Measurements from ENCODE around the gene FGFR3. TPM values are rescaled to one million over a fixed set of nuclear protein-coding genes. Genes with fewer than 3 reads are reported as not detected.
A peak's percentile ranks its signal among the peaks of the same experiment; 100 is the strongest.

Gene FGFR3
- total and polyA plus RNA-seq, 2 of the 8 experiments (the other 6 are each of a cell fraction or from before 2014, with no cell fraction given), result 9.0 to 19.5 TPM

- Histone ChIP-seq H2AK5ac (ENCODE audit: low read depth, low read length) (no peak overlapping the region), H2BK20ac (ENCODE audit: low read length) (no peak overlapping the region), H2BK12ac (ENCODE audit: low read depth, low read length) (no peak overlapping the region), H3K27ac (ENCODE audit: low read depth, low read length) (no peak overlapping the region), H3K56ac (replicated peaks; ENCODE audit: insufficient read length, low read depth, low read length) (no peak overlapping the region), H3K79me2 (ENCODE audit: control insufficient read depth in 1 of 2, insufficient read depth in 2 of 2, low read length in 2 of 2) (no peaks in the 10 kb centered on the region), H2AFZ (ENCODE audit: low read length) (no peak overlapping the region), H3K18ac (ENCODE audit: extremely low read depth, low read length) (no peak overlapping the region), H3K4ac (replicated peaks; ENCODE audit: insufficient read length, low read depth, low read length) (no peak overlapping the region), H3K9me3 (ENCODE audit: insufficient read depth in 2 of 2, low read depth in 1 of 2, low read length in 1 of 2) (no peaks in the 10 kb centered on the region), H3K4me3 (ENCODE audit: extremely low read depth in 1 of 4, insufficient read depth in 2 of 4, low read depth in 3 of 4, low read length in 4 of 4) (no peak overlapping the region), H3K14ac (ENCODE audit: insufficient read length) (no peak overlapping the region), H3K79me1 (ENCODE audit: low read depth, low read length) (no peaks in the 10 kb centered on the region), H4K20me1 (replicated peaks in 1 of 2; ENCODE audit: control insufficient read depth in 1 of 2, insufficient read depth in 2 of 2, low read length in 2 of 2) (peaks cover 0 to 3% of the 10 kb centered on the region in 2 experiments), H2BK120ac (replicated peaks; ENCODE audit: low read depth, low read length) (no peak overlapping the region), H3K4me2 (ENCODE audit: insufficient read depth in 1 of 2, low read depth in 2 of 2, low read length in 2 of 2) (no peak overlapping the region), H2BK15ac (ENCODE audit: low read length) (no peak overlapping the region), H4K5ac (ENCODE audit: insufficient read length, low read depth, low read length) (no peak overlapping the region), H3K9ac (replicated peaks in 1 of 4; ENCODE audit: extremely low read depth in 1 of 4, low read depth in 3 of 4, low read length in 3 of 4) (no peak overlapping the region), H4K8ac (ENCODE audit: extremely low read depth, insufficient read depth, low read length) (no peak overlapping the region), H4K91ac (replicated peaks; ENCODE audit: insufficient read length, low read length) (peak overlapping the region; percentile 54), H3K27me3 (replicated peaks in 1 of 4; ENCODE audit: control insufficient read depth in 3 of 4, extremely low read depth in 1 of 4, insufficient read depth in 3 of 4, low read length in 3 of 4) (peaks cover 5 to 29% (median 25%) of the 10 kb centered on the region in 4 experiments), H3K23ac (ENCODE audit: insufficient read length) (no peak overlapping the region), H3K23me2 (ENCODE audit: low read depth, low read length) (peaks cover 13% of the 10 kb centered on the region; the same call in 1 of the 2 replicates), H3K36me3 (ENCODE audit: control insufficient read depth in 2 of 4, insufficient read depth in 4 of 4, low read length in 3 of 4) (no peaks in the 10 kb centered on the region), H2BK5ac (ENCODE audit: low read depth, low read length) (no peak overlapping the region), H3K4me1 (replicated peaks in 1 of 4; ENCODE audit: control insufficient read depth in 3 of 4, insufficient read depth in 4 of 4, low read length in 3 of 4) (peaks cover 0 to 14% (median 5%) of the 10 kb centered on the region in 4 experiments; a peak in 6 of 7 replicates)
- DNase-seq (ENCODE audit: low read depth in 1 of 2, low spot score in 2 of 2) (no peak), FAIRE-seq (no peak)
- WGBS, 2 experiments (ENCODE audit: extremely low coverage in 1 of 2, insufficient coverage in 1 of 2, insufficient read length in 1 of 2, insufficient replicate concordance in 2 of 2, low coverage in 1 of 2, low lambda C conversion rate in 2 of 2, missing lambda C conversion rate in 1 of 2), result 95% methylated on average over 19 of the region's 21 CpGs; no CpG with 5 or more reads in 1 of the 2 experiments
- ChIA-PET CTCF (ENCODE audit: partially characterized antibody) (interaction anchor here (0.9 to 71.2 kb wide), 3 partner anchors 1 to 94 kb away, joined by 3 to 2507 read pairs (median 2507); partner anchors contain the start of gene FGFR3), POLR2A (ENCODE audit: partially characterized antibody) (interaction anchor here (0.6 to 11.0 kb wide), 4 partner anchors 9 to 34 kb away, joined by 3 to 170 read pairs (median 4); no protein-coding TSS in a partner anchor)
- TF ChIP-seq PHF8 (conservative IDR thresholded peaks at IDR 0.05; ENCODE audit: low read depth, low read length), result no peak
- no peak for TF ChIP-seq HDAC6 (IDR thresholded peaks at IDR 0.05; ENCODE audit: low read depth, low read length)
- TF ChIP-seq JUN (IDR thresholded peaks at IDR 0.05; ENCODE audit: low read depth, low read length), result no peak
- no peak for TF ChIP-seq POLR2A (IDR thresholded peaks at IDR 0.05; ENCODE audit: control extremely low read depth in 1 of 2, low read depth in 2 of 2, low read length in 2 of 2)
- TF ChIP-seq CREB1 (IDR thresholded peaks at IDR 0.05), result no peak
- TF ChIP-seq SIN3A (conservative IDR thresholded peaks at IDR 0.05 in 1 of 2, IDR thresholded peaks at IDR 0.05 in 1 of 2; ENCODE audit: low read depth in 1 of 2, low read length in 2 of 2), result no peak
- TF ChIP-seq MAFK (IDR thresholded peaks at IDR 0.05; ENCODE audit: low read depth, low read length), result no peak
- no peak for TF ChIP-seq RAD21 (IDR thresholded peaks at IDR 0.05 in 1 of 2, conservative IDR thresholded peaks at IDR 0.05 in 1 of 2; ENCODE audit: low read depth in 2 of 2, low read length in 2 of 2)
- no peak for TF ChIP-seq SP1 (IDR thresholded peaks at IDR 0.05; ENCODE audit: low read depth, low read length)
- no peak for TF ChIP-seq USF2 (IDR thresholded peaks at IDR 0.05; ENCODE audit: low read length)
- no peak for TF ChIP-seq ATF3 (IDR thresholded peaks at IDR 0.05; ENCODE audit: insufficient read depth, low read depth, low read length)
- no peak for TF ChIP-seq CBX8 (IDR thresholded peaks at IDR 0.05; ENCODE audit: borderline replicate concordance, low read depth, low read length)
Measured at GRCh38 chr4:1789552-1789951, 3.5 kb upstream of the FGFR3 start.

Data from H1 (cell line).